GM19438 (cell line): ENCODE results near the gene KCNQ1.

ENCODE experiments used
- ATAC-seq: cut with Tn5 transposase; IDR thresholded peaks from one replicate; pipeline ENCODE4 v1.9.1; 2021; ENCODE audit warnings: low read depth; ENCODE audit not compliant: unreplicated experiment

Gene KCNQ1

DNA sequence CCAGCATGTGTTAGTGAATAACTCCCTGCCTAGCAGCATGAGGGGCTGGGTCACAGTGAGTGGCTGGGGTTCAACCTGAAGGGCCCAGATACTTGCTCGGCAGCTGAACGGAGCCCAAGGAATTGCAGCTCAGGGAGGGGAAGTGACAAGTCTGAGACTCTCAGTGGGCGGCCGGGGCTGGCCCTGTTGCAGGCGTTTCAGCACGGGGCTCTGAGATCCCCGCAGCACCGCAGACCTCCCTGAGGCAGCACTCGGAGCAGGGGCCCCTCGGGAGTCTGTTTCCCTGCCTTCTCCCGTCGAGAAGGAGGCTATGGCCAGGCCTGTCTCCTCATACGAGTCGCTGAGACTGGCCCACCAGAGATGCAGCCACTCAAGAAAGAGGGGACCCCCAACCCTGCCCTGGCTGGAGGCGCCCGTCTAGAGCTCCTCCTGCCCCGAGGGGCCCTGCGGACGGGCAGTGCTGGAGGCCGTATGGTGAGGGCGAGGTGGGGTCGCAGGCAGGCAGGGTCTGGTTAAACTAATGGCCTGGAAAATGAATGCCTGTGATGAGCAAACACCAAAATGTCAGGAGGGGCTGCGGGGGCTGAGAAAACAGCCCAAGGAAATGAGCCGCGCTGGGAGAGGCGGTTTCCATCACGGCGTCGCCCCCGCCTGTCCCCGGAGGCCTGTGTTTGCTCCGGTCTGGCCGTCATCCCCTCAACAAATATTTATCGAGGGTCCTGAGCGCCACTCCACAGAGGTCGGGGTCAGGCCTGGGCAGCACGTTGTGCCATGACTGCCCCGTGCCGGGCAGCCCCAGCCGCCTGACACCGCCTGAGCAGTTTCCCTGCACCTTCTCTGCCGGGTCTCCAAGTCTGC lies 35.0 kb upstream of the KCNQ1 start:
- ATAC-seq: no peak

DNA sequence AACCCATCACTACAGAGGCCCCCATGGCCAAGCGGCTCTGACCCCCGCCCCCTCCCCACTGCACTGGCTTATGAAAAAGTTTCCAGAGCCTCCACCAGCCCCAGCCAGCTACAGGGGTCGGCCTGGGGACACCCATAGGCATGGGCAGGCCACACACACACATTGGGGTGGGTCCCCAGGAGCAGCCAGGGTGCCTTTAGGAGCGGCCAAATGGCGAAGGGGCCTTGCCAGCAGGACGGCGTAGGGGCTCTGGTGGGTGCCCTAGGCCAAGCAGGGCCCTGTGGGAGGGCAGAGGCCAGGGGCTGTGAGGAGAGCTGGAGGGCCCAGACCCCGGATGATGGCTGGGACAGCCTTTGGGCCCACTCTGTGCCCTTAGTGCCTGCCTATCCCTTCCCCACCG lies 34.2 kb upstream of the KCNQ1 start:
- ATAC-seq: no peak

DNA sequence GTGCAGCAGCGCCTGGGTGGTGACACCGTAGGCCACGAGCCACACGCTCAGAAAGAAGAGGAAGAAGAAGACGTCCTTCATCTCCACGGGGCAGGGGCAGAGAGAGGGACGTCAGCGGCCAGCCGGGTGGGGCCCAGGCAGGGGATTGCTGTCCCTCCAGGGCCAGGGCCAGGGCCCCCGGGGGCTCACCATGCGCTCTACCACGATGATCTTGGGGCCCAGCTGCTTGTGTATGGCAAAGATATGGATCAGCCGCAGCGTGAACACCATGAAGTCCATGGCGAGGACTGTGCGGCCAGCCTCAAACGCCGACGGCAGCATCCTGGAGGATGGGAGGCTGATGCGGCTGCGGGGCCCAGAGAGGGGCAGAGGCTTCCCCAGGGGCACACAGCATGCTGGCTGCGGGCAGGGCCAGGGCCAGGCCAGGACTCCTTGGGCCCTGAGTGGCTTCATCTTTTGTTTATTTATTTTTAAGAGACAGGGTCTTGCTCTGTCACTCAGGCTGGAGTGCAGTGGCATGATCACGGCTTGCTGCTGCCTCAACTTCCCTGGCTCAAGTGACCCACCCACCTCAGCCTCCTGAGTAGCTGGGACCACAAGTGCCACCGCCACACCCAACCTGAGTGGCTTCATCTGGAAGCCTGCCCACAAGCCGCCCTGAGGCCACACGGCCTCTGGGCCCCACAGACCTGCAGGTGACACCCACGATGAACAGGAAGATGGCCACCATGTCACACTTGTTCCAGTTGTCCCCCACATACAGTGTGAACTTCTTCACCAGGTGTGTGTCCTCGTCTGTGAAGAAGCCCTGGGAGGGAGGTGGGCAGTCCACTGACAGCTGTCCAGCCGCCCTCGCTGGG lies 33.1 kb upstream of the KCNQ1 start:
- ATAC-seq: no peak

DNA sequence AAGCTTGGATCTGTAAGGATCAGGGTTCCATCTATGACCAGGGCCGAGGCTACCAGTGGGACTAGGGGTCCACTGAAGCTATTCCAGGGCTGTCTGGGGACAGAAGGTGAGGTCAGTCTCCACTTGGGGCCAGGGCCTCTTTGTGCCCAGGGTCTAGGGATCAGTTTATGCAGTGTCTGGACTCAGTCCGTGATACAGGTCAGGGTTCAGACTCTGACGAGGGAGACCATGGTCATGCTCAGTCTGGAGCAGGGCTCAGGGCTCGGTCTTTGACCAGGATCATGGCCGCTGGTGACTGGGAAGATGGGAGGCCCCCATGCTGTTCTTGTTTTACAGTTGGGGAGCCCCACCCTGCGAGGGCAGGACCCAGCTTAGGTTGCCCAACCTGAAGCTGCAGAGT lies 32.5 kb upstream of the KCNQ1 start:
- ATAC-seq: no peak

DNA sequence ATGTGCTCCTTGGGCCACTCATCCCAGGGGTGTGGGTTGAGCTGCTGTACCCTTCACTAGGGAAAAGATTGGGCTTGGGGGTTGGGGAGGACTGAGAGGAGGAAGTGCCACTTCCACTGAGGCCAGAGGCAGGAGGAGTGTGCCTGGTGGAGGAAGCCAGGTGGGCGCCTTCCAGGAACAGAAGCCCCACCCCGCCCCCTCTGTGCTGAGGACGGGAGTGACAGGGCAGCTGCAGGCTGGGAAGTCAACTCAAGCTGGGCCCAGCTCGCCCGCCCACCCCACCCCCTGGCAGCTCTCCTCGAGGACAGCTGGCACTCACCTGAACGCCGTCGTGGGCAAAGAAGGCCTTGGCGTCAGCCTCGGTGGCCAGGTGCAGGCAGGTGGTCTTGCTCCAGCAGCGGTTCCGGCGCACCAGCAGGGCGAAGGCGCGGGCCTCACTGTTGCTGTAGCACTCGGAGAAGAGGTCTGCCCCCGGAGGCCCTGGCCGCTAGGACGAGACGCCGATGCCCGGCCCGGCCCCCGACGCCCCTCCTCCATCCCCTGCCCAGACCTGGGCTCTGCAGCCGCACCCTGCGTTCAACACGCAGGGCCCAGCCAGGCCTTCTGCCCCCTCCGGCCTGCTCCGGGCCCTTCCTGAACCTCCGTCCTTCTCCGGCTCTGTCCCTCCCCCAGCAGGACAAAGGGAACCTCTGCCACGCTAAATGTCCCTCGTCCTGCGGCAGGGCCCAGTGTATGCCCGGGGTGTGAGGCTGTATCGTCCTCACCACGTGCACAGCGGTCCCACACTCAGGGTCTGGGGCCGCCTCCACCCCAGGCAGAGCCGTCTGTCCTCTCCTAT lies 30.8 kb upstream of the KCNQ1 start:
- ATAC-seq: no peak

DNA sequence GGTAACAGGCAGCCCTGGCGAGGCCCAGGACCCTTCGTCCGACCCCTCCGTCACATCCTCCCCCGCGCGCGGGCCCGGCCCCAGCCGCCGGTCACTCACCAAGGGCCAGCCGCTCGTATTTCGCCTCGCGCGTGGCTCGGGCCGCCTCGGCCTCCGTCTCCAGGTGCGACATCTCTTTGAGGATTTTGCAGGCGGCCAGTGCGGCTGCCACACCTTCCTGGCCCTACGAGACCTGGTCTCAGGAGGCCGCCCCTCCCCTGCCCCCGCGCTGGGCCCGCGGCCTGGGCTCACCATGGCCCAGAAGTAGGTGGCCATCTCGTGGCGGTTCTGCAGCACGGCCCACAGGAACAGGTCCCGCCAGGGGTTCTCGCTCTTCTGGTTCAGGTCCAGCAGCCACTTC lies 30.2 kb upstream of the KCNQ1 start:
- no peak for ATAC-seq

DNA sequence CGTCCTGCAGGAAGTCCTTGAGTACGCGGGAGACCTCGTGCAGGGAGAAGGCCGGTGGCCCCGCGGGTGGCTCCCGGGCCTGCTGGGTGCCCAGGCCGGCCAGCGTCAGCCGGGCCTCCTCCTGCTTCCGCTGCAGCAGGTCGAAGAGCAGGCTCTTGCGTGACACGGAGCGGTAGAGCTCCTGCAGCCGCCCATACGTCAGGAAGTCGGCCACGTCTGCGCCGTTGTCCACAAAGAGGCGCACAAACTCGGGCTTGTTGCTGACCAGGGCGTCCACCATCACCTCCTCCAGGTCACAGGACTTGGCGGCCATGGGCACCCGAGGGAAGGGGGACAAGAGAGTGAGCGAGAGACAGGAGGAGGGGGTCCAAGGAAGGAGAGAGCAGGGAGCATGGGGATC lies 29.6 kb upstream of the KCNQ1 start:
- ATAC-seq: no peak

DNA sequence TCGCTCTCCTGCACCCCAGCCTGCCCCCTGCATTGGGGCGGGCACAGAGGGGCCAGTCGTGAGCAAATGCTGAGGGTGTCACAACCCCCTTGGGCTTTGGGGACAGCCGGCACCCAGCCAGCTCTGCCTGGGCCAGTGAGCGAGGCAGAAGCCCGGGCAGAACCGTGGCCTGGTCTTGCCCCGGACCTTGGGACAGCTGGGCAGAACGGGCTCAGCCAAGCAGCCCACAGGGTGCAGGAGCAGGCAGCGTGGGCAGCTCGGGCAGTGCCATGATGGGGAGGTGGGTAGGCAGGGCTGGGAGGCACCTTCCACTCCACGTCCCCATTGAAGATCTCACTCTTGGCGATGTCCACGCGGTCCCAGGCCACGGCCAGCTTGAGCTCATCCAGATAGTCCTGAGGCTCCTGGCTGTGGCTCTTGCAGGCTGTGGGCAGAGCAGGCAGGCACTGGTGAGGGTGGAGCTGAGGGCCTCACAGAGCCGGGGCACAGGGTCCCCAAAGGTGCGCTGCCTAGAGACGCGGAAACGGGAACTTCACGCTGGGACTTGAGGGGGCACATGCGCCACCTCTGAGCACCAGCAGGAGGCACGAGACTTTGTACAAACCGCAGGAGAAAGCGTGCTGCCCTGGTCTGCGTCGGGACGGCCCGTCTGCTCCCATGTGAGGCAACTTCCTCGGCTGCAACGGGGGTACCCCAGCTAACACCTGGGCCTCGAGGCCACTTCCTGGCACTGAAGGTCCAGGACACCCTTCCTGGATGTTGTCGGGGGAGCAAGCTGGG lies 29.0 kb upstream of the KCNQ1 start:
- no peak for ATAC-seq

DNA sequence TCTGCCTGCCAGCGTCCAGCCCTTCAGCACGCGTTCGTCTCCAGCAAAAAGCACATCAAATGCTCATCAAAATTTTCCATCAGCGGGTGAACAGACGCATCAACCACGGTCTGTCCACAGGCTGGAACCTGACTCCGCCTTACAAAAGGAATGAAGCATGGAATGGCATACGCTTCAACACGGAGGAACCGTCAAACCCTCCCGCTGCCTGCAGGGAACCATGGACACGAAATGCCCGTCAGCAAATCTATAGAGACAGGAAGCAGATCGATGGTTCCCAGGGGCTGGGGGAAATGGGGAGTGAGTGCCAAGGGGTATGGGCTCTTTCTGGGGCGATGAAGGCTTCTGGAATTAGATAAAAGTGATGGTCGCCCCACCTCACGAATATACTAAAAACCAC lies 28.0 kb upstream of the KCNQ1 start:
- ATAC-seq: no peak

DNA sequence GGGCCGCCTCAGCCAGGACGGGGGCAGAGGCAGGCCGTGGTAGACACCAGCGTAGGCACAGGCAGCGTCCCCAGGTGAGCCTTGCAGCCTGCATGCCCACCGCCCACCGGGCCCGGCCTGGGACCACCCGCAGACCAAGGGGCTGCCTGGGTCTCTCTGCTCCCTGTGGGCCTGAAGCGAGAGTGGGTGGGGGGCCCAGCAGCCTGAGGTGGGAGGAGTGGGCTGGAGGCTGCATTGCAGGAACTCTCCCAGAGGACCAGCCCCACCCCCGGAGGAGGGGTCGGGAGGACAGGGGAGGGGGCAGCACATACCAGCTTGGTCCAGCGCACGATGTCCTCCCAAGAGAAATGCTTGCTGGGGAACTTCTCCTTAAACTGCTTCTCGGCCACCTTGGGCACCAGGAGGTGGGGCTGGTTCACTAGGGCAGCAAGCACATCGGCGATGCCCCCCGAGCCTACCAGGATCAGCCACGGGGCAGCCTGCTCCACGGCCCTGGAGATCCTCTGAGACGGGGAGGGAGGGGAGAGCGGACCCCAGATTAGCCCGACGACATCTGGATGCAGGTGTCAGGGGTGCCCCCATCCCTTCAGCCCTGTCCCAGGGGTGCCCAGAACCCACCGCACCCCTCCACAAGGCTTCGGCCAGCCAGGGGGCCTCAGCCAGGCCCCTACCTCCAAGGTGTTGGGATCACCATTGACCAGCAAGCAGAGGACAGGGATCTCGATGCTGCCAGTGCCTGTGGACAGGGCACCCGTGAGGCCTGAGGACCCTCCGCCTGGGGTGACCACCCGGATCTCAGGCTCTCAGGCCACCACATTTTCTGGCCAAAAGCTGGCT lies 26.7 kb upstream of the KCNQ1 start:
- ATAC-seq: no peak

DNA sequence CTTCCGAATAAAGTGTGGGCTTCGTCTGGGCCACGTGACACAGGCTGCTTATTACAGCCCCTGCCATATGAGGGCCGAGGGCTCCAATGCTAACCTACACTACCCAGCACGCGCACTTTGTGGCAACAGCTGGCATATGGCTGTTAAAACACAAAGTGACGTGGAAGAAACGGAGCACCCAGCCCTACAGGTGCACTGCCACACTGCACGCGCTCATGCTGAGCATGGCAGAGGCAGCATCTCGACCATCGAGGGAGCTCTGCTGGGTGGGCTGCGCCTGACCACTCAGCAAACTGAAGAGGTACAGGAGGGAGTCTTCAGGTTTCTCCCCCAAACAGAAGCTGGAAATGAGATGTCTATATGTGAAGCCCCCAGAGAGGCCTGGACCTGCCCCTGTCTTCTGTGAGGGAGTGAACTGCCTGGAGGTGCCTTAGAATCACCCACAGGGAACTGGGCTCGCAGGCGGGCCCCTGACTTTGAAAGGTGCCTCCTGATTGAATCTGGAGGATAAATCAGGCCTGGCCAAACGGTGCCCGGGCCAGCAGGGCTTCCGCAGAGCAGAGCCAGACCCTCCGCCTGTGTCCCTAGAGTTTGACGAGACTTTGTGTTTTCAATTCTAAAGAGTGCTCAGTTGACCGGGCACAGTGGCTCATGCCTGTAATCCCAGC lies 26.0 kb upstream of the KCNQ1 start:
- ATAC-seq: no peak

DNA sequence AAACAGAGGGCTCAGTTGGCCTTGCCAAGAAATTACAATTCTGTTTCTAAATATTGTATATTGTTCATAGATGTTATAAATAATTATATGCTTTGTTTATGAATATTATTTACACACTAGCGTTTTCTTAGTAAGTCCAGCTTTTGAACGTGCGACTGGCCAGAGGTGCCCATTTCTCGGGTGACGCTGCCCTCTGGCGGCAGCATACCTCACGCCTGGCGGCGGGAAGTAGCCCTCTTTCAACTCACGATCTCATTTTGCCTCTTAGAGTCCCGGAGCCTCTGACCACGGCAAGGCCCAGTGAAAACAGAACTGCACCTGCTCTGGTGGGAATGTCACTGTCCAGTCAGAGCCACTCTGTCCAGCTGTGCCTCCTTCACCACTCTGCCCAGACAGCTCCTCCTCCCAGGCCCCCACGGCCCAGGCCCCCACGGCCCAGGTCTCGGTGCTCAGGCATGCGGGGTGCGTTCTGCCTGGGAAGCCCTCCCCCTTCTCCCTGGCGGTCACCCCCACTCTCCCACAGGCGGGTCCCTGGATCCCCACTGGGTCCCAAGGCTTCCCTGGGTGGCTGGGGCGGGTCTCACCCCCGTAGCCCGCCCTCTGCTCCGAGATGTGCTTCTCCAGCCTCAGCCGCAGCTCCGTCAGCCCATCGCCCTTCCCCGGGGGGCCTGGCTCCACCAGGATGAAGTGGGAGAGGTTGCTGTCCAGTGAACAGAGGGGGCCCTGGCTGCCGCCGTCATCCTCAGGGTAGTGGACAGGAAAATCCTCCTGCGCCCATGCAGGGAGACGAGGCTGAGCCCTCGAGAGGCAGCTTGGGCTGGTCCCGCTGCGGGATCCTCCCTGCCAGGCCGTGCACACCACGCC lies 24.9 kb upstream of the KCNQ1 start:
- no peak for ATAC-seq

DNA sequence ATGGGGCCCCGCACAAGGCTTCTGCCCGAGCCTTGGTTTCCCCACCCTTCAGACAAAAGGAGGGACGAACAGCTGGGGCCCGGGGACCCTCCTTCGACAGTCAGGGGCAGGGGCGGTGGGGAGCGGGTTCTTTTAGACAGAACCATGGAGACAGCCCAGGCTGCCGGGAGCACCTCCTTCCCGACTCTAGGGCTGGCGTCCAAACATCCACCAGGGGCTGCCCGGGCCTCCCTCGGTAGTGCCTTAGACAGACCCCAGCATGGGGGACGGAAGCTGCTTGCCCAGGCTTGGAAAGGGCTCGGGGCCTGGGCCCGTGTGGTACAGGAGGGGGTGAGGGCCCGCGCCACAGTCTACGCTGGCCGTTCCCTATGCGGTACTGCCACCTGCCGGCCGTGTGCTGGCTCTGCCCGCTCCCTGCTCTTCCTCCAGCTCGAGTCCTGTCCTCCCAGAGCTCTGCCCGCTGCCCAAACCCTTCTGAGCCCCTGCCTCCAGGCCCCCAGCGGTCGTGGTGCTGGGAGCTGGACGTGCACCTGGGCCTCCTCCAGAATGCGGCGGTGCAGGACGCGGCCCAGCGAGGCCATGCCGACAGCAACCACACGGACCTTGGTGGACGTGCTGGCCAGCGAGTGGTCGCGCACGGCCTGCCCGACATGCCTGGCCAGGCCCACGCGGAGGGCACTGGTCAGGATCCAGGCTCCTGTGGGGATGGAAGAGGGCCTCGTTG lies 24.1 kb upstream of the KCNQ1 start:
- ATAC-seq: no peak

DNA sequence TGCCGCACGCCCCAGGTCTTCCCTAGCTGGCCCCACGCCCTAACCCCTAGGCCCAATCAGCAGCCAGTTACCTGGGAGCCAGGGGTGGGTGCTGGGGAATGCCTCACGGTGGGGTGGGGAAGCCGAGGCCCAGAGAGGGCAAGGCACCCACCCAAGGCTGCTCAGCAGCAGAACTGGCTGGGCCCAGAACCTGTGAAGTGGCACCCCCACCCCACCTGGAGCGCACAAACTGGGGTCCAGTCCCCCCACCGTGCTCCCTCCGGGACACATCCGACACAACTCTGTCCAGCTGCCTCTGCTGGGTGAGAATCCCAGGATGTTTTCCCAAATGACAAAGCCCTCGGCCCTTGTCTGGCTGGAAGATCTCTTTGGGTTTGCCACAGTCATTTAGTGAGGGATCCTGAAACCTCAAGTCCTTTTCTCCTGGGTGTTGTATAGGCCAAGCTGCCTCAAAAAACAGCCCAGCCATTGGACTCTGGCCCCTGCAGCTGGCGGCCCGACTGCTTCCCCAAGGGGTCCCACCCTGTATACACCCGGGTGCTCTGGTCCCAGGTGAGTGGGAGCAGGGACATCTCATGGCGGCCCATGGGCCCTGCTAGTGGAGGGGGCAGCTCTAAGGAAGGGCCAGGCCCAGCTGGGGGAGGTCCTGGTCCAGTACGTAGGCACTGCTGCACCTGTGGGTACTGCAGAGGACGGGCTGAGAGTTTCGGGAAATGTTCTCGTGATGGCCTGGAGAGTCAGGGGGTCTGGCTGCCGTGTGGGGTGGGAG lies 23.4 kb upstream of the KCNQ1 start:
- ATAC-seq: no peak

DNA sequence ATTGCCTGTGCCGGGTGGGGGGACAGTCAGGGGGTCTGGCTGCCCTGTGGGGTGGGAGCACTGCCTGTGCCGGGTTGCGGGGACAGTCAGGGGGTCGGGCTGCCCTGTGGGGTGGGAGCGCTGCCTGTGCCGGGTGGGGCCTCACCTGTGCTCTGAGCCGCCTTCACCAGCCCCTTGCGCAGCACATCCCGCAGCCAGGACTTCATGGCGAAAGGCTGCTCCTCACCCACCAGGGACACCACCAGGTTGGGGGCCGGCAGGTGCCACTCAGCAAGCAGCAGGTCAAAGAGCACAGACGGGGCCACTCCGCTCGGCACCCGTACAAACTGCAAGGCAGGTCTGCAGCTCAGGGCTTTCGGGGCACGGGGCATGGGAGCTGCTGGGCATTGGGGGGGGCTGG lies 22.8 kb upstream of the KCNQ1 start:
- ATAC-seq: no peak

DNA sequence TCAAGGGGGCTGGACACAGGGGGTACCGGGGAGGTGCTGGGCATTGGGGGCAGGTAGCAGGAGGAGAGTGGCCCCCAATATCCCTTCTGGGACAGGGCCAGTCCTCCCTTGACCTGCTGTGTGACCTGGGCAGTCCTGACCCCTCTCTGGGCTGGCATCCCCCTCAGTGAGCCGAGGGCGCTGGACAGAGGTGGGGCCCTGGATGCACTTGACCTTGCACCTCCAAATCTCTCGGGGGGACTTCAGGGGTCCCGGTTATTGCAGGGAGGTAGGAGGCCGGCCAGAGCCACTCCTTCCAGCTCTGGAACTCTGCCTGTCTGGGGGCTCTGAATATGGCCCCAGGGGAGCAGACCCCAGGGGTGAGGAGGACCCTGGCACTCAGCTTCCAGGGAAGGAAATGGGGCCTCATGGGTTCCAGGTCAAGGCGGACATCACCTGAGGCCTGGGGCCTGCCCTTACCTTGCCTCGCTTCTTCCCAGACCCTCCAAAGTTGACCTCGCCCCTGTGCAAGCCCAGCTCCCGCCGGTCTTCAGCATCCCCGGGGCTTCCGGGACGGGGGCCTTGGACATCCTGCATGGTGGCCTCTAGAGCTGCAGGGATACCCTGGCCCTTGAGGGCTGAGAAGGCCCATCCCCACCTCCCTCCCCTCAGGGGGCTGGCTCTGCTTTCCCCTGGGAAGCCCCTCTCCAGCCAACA lies 22.2 kb upstream of the KCNQ1 start:
- ATAC-seq: no peak
